PC-3 (cell line): Measurements from ENCODE around the gene IRF2.

Experiments used
- CTCF ChIP-seq: fragments of 300-600 bp; sonication (generic); conservative IDR thresholded peaks from 2 replicates; pipeline ENCODE4 v1.5.1; 2017; ENCODE audit warnings: antibody characterized with exemption, low read depth, mild to moderate bottlenecking, low read length
- EZH2 ChIP-seq: fragments of 300-600 bp; sonication (generic); IDR thresholded peaks from one replicate; pipeline ENCODE4 v1.6.1; 2017; ENCODE audit warnings: antibody characterized with exemption, mild to moderate bottlenecking, low read length; ENCODE audit not compliant: unreplicated experiment

- no peak for TF ChIP-seq CTCF
- TF ChIP-seq EZH2 = no peak
These were observed 103.5 kb downstream of the IRF2 start for GRCh38 chr4:184370711-184371389.
